ENCODE data around the gene SH3BP2. TPM values are rescaled to one million over a fixed set of nuclear protein-coding genes. Genes with fewer than 3 reads are reported as not detected.

Gene SH3BP2
- total RNA-seq, 1 experiment from 2014 or later, result 28.7 TPM

DNA sequence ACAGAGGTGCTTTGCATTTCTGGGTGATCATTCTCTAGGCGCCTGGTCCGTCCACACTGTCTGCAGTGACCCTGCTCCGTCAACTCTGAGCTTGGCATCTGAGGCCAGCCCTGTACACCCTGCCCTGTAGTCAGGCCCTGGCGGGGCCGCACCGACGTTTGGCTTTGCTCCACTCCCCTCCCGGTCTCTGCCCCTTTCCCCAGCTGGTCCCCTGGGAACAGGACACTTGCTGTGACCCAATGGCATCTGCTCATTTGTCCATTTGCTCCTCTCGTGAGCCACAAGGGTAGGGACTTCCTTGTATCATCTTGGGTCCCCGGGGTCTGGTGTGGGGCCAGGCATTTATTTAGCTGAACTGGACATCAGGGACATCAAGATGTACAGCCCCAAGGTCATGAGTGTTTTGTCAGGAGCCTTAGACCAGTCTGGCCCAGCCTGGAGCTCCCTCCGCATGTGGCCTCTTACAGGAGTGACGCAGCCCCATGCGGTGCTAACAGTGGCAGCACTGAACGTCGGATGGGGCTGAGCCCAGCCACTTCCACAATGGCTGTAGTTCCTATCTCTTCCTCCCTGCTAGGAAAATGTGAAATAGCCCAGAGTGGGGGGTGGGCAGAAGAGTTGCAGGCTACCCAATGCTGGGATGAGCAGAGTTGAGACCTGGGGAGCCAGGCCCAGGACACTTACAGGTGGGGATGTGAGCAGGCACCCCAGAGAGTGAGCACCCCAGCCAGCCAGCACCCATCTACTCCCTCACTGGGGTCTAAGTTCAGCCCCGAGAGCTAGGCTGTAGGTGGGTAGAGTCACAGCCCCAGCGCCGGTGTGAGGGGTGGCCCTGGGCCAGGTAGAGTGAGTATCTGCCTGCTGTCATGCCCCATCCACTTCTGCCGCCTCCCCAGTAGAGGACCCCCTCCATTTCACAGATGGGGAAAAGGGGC, 2.0 kb upstream of the SH3BP2 start:
- no peak for DNase-seq (ENCODE audit: low read depth)

DNA sequence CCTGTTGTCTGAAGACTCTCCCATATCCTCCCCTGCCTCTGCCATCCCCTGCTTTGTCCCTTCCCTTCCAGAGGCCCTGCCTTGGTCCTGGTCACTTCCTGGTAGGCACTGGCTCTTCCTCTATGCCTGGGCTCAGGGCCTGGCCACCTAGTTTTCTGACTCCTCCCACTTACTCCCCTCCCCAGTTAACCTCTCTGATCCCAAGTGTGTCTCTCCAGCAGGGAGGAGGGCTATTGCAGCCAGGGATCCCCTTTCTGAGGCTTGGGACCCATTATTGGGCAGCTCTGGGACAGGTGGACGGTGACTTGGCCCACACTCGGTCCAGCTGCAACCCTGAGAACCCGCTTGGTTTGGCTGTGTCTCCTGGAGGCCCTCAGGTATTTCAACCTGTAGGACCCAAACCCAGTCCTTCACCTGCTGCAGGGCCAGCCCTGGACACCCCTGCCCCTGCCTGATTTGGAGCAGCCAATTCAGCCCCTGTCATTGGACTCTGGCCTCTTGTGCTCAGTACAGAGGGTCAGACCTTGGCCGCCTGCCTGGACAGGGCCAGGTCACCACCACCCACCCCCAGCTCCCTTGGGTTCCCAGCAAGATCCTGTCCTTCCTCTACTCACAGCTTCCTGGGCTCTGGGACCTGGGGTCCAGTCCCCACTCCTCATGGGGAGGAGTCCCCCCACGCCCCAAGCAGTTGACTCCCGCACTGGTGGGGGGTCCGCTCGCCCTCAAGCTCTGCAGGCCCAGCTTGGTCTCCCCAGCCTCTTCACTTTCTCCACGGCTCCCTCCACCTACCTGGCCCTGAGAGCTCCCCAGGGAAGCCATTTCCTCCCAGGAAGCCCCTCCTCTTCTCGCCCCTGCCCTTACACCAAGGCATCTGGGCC, 1.1 kb upstream of the SH3BP2 start:
- no peak for DNase-seq (ENCODE audit: low read depth)

DNA sequence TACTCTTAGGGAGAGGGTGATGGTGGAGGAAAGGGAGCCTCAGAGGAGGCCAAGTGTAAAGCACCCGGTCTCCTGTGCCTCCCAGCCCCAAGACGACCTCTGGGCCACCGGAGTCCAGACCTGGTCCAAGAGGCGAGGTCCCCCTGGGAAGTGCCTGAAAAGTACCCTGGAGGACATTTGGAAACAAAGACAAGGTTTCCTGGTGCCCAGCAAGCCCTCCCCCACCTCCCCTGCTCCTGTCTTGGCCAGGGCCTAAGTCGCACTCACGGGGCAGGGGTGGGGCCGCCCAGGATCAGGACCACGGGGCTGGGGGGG, 532 bp upstream of the SH3BP2 start:
- no peak for DNase-seq (ENCODE audit: low read depth)

DNA sequence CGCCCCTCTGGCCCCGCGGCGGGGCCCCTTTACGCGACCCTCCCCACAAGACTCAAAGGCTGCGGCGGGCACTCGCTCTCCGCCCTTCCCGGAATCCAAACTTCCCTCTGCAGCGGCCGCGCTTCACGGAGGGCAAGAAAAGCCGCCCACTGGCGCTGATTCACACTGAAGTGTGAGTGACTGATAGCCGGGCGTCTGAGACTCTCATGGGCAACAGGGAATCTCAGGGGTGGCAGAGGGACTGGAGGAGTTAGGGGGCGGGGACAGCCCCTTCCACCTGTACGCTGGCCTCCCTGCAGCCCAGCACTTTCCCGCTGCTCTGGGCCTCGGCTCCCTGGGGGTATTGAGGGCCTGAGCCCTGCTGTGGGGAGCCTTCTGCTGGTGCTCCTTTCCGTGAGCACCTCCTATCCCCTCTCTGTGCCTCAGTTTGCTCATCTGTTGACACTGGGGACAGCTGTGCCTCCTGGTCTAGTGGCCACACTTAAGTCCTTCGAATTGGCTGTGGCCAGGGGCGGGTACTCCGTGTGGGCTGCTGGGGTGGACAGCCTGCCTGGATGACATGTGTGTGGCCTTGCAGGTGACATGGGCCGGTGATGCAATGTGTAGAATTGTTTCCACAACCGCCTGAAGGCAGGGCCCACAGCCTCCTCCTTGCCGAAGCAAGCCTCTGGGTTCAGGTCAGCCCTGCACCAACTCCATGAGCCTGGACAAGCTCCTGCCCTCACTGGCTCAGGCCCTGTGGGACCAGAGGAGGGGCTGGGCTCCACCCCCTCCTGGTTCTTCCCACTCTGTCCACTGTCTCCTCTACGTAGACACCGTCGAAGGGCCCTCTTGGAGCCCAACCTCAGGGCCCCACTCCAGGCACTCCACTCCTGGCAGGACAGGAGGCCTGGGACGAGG, 951 bp downstream of the SH3BP2 start:
- DNase-seq (ENCODE audit: low read depth), result peak; percentile 83

DNA sequence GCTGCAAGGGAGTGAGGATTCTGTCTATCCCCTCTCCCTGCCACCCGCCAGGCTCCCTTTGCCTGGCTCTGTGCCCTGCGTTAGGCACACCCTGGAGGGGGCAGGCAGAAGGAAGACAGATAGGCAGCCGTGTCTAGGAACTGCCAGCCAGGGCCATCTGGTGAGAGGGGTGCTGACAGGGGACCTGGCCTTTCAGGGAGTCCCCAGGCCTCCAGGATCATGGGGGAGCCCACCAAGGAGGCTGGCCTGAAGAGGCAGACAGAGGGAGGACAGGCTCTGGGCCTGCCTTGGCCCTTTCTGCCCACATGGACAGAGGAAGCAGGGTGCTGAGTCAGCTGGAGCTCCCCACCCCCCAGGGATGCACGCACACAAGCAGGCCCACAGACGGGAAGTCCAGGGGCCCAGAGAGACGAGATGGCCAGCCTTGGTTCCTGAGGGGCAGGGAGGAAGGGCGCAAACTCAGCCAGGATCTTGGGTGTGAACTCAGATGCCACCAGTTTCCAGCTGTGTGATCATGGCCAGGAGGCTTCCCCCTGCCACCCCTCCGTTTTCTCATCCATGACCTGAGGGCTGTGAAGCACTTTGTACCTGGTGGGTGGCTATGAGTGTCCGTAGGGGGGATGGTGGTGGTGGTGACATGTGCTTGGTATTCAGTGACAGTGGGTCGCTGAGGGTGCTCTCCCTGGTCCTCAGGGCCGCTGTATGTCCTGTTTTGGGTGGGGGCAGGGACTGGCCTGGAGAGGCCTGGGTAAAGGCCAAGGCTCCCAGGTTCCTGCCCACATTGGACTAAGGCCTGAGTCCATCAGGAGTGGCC, 1.8 kb downstream of the SH3BP2 start:
- peak; percentile 90 for DNase-seq (ENCODE audit: low read depth)

DNA sequence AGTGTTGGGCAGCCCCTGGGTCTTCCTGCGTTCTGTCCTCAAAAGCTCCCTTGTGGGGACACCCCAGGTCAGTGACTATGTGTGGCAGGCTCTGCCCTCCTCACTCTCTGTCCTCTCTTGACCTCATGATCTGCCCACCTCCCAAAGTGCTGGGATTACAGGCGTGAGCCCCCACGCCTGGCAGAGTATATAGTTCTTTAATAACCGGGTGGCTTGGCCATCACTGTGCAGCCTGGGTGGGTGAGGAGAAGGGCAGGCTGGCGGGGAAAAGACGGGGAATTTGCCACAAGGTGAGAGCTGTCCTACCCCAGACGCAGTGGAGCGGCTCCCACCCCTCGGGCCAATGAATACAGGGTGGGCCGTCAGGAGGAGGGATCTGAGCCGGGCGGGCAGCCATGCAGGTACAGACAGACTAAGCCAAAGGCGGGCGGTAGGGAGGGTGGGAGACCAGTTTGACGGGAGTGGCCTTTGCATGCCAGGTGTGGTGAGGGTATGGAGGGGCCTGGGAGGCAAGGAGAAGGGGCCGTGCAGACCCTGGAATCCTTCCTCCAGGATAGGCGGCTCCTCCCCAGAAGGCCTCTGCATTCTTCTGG, 2.5 kb downstream of the SH3BP2 start:
- DNase-seq (ENCODE audit: low read depth), result no peak

DNA sequence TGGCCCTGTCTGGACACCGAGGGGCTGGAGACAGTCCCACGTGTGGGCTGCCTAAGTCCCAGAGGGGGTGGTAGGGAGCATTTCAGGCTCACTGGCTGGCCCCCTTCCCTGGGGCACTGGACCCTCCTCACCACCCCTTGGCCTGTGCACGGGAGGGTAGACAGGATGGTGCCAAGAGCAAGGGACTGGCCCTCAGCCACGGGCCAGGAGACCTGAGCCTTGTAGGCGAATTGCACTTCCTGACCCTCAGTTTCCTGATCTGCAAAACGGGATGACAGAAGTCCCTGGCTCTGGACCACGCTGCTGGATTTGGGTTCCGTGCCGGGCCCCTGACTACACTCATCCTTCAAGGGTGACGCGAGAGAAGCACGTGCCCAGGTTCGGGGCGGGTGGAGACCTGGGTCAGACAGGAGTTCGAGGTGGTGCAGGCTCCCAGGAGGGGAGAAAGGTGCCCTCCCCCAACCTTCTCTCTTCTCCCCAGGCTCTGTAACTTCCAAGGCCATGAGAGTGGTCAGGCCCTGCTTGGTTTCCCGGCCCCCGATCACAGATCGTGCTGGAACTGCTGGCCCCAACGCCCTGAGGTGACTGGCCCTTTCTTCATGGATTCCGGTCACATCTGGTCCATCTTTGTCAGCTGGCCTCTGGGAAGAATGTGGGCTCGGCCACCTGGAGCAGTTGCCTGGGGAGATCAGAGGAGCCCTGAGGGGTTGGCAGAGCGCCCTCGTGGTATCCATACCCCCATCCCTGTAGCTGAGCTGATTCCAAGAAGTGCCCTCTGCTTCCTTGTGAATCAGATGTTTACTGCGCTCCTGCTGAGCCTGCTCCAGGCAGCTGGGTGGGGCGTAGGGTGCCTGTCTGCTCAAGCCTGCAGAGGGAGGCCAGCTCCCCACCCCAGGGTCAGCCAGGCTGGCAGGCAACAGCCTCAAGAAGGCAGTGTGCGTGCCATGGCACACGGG, 3.3 kb downstream of the SH3BP2 start:
- DNase-seq (ENCODE audit: low read depth), result peak; percentile 97

DNA sequence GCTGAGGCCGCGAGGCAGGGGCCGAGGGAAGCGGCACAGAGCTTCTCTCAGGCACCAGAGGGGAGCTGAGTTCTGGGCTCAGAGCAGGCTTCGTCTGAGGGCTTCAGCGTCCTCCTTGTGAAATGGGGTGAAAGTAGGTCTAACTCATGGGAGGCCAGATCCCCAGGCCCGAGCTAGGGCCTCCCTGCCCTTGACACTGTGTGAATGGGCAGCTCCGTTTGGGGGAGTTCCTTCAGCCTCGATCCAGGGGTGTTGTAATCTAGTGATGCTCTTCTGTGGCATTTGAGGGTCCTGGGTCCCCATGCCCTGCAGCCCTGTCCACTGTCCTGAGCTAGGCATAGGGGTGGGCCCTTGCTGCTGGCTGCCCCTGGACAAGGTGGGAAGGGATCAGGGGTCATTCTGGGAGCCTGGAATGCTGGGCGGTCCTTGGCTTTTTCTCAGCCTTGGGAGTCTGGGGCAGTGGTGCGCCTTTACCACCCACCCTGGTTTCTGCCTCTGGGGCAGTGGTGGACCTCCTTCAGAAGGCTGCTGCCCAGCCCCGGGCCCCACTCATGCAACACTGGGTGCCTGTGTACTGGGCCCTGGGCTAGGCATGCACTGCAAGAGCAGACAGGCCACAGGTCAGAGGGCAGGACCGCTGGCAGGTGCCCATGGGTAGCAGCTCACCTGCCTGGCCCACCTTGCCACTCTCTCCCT, 4.1 kb downstream of the SH3BP2 start:
- no peak for DNase-seq (ENCODE audit: low read depth)

DNA sequence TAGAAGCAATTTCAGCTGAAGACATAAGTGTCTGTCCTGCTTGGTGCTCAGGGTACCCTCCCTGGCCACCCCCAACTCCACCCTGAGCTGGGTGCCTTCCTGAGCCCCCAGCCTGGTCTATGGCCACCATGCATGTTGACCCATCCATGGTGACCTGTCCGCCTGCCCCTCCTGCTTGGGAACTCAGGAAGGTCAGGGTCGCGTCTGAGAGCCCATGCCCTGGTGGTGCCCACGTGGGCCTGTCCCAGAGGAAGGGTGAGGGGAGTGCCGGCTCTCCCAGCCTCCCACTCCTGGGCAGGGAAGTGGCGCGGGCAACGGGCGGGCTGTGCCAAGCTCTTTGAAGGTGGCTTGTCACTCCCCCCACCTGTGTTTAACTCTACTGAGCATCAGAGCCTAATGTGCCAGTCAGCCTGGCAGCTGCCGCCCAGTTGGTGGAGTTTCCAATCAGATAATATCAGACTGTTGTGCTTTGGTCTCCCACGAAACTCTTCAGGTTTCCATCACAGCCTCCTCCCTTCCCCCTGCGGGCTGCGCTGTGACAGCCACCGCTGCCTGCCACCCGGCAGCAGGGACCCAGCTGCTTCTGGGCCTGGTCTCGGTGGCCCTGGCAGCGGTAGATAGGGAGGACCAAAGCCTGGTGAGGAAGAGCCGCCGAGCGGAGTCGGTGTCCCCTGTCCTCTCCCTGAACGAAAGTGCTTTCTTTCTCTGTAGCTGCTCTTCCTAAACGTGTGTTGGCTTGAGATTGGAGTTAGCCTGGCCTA, 4.8 kb downstream of the SH3BP2 start:
- DNase-seq (ENCODE audit: low read depth), result no peak

DNA sequence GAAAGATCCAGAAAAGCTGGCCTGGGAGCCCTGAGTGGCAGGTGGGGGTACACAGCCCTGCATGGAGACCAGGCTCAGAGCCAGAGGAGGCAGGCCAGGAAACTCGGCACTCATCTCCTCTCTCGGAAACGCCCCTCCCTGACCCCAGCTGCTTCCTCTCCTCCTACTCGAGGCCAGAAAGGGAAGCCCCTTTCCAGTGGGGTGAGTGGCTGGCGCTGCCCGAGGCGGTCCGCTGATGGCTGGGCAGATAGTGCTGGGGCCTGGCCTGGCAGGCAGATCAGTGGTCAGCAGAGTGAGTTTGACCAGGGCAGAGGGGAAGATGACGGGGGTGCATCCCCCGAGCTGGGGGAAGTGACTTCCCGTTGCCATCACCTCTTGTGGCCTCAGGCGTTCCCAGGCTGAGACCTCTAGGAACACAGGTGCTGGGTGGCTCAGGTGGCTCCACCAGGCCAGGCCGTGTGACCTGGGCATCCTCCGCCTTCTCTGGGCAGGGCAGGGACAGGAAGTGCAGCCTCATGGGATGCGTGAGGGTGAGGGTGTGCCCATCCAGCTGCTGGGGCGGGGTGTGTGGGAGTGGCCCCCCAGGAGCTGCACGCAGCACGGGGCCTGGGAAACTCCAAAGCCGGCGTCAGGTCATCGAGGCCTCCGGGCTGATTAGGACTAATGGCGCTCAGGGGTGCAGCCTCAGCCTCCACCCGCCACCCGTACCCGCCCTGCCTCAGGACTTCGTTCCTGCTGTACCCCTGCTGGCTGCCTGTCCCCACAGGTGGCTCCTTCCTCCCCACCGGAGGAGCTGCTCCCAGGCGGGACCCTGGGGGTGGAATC, 5.7 kb downstream of the SH3BP2 start:
- peak; percentile 77 for DNase-seq (ENCODE audit: low read depth)

DNA sequence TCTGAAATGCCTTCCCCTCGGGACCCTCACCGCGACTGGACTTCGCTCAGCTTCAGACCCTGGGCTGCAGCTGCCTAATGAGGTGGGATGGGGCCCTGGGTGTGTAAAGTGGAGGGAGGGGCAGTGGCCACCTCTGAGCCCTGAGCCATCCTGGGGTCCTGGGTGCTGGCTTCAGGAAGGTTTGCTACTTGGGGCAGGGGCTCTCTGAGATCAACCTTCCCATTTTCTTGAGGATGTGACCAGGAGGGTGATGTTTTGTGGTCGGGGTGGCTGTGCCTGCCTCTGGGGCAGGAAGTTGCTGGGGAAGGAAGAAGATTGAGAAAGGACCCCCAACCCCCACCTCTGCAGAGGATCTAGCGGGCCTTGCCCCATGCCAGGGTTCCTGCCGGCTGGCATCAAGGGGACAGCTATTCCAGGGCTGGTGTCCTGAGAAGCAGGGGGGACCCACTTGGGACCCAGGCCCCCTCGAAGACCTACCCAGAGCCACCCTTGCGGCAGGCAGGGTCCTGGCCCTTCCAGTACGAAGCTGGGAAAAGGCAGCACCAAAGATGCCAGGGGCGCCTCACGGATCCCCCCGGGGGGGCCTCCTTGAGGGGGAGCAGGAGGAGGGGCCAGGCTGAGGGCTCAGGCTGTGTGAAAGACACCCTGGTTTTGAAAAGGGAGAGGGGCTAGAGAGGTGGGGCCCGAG, 6.5 kb downstream of the SH3BP2 start:
- no peak for DNase-seq (ENCODE audit: low read depth)

DNA sequence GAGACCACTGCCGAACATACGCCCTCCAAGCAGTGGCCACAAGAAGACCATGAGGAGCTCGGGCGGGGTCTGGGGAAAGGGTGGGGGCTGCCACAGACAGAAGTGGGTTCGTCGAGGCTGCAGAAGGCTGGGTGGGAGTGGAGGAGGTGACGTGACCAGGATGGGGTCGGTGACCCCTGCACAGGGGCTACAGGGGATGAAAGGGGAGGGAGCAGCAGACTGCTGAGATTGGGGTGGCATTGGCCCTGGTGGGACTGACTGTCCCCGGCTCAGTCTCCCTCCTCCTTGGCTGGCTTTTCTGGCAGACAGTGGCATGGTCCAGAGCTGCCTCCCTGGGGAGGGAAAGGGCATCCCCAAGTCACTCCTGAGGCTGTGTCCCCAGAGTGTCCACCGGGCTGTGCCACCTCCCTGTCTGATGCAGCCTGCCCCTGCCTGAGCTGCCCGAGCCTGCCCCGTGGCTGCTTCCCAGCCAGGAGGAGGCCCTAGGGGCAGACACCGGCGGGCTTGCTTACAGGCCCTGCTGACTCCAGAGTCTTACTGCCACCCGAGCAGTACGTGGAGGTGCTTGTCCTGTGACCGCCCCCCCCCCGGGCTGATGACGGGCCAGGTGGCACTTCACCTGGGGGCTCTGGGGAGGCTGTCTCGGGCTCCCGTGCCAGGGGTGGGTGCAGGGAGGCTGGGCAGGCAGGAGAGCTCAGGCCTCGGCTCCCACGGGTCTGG, 7.2 kb downstream of the SH3BP2 start:
- peak; percentile 44 for DNase-seq (ENCODE audit: low read depth)

DNA sequence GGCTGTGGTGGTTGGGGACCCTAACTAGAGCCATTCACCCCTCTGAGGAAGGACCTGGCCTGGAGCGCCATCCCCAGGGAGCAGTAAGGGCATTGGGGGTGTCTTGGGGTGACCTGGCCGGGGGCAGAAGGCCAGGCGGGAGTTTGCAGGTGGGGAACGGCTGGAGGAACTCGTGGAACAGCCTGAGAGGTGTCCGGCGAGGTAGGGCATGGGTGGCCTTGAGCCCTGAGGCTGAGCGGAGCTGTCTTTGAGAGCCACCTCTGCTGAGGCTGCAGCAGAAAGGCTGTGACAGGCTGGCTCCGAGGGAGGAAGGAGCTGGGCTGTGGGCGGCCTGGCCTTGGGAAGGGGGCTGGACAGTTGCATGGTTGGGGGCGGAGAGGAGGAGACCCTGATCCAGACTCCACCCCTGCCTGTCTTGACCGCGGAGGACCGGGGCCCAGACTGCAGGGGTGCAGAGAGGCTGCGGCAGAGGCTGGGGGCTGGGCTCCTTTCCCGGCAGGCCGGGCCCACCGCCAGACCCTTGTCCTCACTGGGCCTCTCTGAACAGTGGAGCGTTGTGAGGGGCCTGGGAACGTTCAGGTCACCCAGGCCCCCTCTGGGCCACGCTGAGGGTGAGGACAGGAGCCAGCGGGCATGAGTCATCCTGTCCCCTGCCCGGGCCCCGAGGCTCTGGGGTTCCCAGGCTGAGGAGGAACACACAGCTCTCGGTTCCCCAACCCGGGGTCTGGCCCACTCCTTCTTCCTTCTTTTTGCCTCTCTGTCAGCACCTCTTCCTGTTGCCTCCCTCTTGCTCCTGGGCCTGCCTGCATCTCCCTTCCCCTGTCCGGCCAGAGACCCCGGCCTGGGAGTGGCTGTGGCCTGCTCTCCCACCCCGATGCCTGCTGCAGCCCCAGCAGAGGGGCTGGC, 8.1 kb downstream of the SH3BP2 start:
- DNase-seq (ENCODE audit: low read depth), result peak; percentile 87

DNA sequence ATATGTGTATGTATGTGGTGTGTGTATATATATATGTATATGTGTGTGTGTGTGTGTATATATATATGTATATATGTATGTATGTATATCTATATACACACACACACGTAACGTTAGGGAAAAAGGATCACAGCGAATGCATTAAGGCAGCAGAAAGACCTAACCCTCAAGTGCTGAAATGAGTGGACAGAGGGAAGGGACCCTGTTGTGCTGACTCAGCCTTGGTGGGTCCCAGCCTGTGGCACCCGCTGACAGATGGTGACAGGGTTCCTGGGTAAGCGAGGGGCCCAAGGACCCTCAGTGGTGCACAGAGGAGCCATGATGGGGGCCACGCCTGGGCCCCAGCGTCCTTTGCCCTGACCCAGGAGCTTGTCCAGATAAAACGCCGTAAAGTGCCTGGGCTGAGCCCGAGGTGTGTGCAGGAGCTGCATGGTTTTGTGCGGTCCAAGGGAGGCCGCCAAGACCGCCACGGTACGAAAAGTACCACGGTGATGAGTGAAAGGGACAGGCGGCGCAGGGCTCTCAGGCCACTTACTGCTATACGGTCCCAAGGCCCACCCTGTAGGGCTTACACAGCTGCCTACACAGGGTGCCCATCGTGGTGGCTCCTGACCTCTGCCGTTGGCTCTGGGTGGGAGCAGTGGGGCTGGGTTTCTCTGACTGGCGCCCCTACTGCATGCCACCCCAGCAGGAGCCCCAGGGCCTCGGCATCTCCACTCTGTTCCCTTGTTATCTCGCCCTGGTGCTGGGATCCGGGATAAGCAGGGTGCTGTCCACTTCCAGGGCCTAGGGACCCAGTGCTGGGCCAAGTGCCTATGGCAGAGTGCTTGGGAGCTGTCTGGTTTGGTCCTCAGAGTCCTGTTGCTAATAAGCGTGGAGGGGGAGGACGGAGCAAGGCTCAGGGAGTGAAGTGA, 10.0 kb downstream of the SH3BP2 start:
- DNase-seq (ENCODE audit: low read depth), result no peak
